ENCODE data around the gene RNF144A.

- TF ChIP-seq POLR2A (IDR thresholded peaks at IDR 0.05) = no peak
- no peak for TF ChIP-seq CTCF (IDR thresholded peaks at IDR 0.05)
Measured at GRCh38 chr2:6909431-6910385, 7.5 kb upstream of the RNF144A start.

Measured in ovary (tissue), 3 donors.